HT1080 (cell line): ENCODE data around the gene BAIAP2L2. TPM values are rescaled to one million over a fixed set of nuclear protein-coding genes. Genes with fewer than 3 reads are reported as not detected.

ENCODE experiments used
- DNase-seq: peaks from one replicate; pipeline ENCODE4 v3.0.0-alpha.2; 2015; ENCODE audit warnings: low read depth
- total RNA-seq: library from RNA; depleted of rRNA; stranded (reverse); fragments of >200 nt; shearing (Covaris generic); gene quantifications from 2 replicates; pipeline ENCODE4 v1.2.3, GENCODE V29; 2014

Gene BAIAP2L2
- total RNA-seq, 1 experiment from 2014 or later = not detected

GRCh38 chr22:38107692-38108515 is 2.6 kb downstream of the BAIAP2L2 start:
- no peak for DNase-seq

DNA sequence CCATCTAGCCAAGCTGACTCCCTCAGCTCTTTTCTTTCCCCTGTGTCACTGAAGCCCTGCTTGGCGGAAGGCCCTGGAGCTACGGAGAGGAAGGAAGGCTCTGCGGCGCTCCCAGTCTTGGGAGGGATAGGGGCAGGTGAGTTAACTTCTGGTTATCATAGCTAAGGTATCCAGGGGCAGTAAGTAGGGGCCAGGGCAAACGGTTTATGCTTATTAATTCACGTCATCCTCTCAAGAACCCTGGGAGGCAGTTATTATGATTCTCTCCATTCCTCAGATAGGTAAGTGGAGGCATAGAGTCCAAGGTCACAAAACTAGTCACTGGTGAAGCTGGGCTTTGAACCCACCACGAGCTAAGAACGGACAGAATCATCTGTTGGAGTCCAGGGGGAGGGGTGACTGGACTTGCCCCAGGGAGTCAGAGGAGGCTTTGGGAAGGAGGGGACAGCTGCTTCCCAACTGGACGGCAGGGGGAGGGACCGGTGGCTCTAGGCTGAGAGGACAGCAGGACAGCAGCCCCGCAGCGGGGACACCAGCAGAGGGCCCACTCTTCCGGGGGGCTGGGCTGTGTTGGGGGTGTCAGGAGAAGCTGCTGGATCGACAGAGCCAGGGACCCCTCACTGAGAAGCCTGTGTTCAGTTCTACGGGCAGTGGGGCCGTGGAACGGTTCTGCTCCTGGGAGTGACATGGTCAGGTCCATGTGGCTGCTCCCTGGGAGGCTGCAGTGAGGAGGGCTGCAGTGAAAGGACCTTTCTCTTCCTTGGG is 3.5 kb downstream of the BAIAP2L2 start:
- DNase-seq = no peak

- peak; percentile 19 for DNase-seq
Measured at GRCh38 chr22:38104084-38104483, 6.4 kb downstream of the BAIAP2L2 start.

DNA sequence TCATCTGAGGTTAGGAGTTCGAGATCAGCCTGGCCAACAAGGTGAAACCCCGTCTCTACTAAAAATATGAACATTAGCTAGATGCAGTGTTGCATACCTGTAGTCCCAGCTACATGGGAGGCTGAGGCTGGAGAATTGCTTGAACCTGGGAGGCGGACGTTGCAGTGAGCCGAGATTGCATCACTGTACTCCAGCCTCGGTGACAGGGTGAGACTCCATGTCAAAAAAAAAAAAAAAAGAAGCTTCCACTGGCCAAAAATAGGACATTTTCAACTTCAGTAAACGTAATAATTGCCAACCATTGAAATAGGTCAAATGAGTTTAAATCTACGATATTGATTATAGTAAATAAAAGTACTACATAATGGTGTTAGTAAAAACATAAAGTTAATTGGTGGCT is 6.8 kb downstream of the BAIAP2L2 start:
- DNase-seq = no peak

DNA sequence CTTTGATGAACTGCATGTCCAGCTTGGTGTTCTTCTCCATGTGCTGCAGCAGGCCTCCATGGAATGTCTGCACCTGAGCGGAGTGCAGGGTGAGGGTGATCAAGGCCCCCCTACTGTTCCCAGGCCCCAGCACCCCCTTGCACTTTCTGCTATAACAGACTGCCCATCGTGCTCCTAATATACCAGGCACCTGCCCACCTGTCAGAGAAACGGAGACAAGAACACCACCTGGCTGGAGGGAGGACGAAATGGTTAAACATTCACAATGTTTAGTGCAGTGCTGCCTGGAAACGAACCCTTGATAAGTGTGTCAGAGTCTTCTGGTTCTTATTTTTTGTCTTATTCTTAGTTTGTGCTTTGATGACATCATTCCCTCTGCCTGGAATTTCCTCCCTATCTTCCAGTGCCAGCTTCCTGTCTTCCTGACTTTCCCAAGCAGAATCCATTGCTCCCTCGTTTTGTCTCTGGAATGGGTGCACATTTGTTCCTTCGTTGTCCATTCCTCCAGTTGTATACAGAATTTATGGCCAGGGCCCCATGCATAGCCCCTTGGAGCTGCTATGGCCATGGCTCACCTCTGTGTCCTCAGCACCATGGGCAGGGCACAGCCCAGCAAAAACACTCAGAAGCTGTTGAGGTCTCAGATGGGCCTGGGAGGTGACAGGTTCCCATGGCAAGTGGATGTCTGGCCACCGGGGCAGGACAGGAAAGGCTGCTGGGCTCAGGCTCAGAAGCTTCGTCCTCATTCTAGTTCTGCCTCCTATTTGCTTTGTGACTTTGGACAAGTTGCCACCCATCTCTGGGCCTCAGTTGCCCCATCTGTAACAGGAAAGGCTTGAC is 11.9 kb downstream of the BAIAP2L2 start:
- DNase-seq = peak; percentile 71

GRCh38 chr22:38097557-38098409 is 12.7 kb downstream of the BAIAP2L2 start:
- no peak for DNase-seq

- no peak for DNase-seq
Measured at GRCh38 chr22:38097058-38097457, 13.4 kb downstream of the BAIAP2L2 start.

DNA sequence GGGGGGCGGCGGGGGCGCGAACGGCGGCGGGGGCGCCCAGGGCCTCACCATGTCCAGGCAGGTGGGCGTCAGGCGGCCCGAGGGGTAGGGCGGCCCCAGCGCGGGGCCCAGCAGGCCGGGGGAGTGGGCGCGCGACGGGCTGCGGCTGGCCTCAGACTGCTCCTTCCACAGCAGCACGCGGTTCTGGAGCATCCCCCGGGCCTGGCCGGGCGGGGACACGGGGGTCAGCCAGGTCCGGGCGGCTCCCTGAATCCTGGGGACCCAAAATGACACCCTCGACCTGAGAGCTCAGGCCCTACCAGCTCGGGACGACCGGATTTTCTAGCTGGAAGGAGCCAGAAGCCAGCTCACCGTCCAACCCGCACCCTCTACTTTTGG is 21.0 kb downstream of the BAIAP2L2 start:
- no peak for DNase-seq

- no peak for DNase-seq
Measured at GRCh38 chr22:38088629-38089473, 21.6 kb downstream of the BAIAP2L2 start.

DNA sequence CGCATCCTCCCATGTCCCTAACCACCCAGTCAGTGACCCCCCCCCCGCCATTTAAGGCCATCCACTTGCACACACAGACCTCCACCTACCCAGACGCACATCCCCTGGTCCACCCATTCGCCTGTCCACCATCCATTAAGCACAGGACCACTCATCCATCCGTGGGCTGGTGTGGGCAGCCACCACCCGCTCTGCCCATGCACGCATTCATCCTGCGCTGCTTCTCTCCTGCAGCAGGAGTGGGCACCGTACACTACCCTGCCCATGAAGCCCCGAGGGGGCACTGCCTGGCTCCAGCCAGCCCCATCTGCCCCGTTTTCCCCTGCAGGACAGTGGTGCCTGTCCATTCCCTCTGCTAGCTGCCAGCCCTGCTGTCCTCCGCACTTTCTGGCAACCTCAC is 22.6 kb downstream of the BAIAP2L2 start:
- DNase-seq = no peak

GRCh38 chr22:38086942-38087341 is 23.5 kb downstream of the BAIAP2L2 start:
- no peak for DNase-seq

- DNase-seq = no peak
Measured at GRCh38 chr22:38086001-38086845, 24.3 kb downstream of the BAIAP2L2 start.

- no peak for DNase-seq
Measured at GRCh38 chr22:38085501-38085900, 25.0 kb downstream of the BAIAP2L2 start.

DNA sequence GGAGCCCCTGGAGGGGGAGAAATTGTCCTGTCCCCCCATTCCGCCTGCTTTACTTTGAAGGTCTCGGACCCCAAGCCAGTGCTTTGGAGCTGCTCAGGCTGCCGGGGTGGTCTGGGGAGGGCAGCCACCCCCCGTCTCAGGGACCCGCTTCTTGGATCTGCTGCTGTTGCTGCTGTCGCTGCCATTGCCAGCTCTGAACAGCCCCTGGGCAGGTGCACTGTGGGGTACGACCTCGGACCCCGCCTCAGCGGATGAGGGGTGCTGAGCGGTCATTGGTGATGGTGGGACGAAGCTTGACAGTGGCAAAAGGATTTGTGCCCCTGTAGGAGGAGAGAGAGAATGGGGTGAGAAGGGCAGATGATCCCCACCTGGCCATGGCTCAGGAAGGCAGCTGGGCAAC is 25.4 kb downstream of the BAIAP2L2 start:
- no peak for DNase-seq

- DNase-seq = no peak
Measured at GRCh38 chr22:38083931-38084631, 26.4 kb downstream of the BAIAP2L2 start, which contains the start of gene SLC16A8. Gene SLC16A8, minus strand, starts transcription at chr22:38084184. Its CDS starts 1,311 bp downstream, at chr22:38082873.

DNA sequence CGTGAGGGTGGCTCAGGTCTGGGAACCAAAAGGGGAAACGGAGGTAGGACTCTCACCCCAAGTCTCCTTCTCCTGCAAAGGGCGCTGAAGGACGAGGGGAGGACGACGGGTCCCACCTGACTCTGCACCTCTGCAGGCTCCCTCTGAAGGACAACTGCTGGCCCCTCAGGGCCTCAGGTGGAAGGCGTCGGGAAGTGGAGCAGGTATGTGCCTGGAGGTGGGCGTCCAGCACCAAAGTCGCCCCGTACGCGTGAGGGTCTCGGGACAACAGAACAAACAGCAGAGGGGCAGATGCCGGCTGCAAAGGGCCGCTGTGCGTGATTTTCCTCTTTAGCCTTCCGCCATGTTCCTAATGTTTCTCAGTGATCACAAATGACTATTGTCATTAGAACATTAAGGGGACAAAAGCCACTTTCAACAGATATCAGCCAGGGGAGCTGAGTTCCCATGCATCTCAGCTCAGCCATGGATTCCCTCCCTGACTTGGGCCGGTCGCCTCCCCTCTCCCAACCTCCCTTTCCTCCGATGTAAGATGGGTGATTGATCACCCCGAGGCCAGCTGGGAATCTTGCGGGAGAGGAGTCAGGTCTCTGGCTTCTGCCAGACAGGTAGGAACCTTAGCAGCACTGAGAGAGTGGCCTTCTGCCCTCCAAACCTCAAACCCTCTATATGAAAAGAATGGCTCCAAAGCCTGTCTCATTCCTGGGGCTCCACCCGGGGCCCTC is 27.3 kb downstream of the BAIAP2L2 start:
- DNase-seq = no peak
